ENCODE results near the gene MYO1D.
"Not testable (repeated sequence)": the region's sequence is repeated elsewhere in the genome, so short reads cannot be mapped to it uniquely, and the experiment has no call there.

The MYO1D gene

DNA sequence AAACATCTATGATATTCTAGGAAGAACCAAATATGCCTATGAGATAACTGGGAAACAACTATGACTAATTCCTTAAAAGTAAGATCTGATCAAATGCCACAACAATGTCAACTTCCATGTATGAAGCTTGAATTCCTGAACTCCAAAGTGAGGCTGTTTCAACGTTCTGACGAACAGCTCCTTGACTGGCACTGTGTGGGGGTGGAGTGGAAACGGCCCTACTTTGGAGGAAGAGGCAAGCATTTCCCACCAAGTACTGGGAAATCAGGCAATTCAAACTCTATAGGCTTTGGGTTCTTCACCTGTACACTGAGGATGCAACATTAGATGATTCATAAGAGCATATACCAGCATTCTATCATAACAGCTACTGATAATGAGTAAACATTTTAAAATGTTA lies 203.0 kb downstream of the MYO1D start:
- no peak for DNase-seq (ENCODE audit: low read depth in 2 of 2)

DNA sequence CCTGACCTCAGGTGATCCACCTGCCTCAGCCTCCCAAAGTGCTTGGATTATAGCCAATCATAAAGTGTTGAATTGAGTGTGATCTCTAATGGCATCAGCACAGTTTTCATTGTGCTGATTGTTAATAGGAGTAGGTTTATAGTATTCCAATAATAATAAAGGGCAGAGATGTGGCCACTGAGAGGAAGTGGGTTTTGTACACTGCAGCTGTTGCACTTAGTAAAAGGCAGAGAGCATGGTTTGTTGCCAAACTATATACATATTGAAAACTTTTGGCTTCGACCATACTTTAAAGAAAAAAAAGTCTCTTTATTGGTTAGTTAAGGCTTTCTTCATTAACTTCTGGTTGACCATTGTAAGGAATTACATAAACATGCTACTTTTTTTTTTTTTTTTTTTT lies 204.2 kb downstream of the MYO1D start:
- no peak for DNase-seq (ENCODE audit: low read depth in 2 of 2)

DNA sequence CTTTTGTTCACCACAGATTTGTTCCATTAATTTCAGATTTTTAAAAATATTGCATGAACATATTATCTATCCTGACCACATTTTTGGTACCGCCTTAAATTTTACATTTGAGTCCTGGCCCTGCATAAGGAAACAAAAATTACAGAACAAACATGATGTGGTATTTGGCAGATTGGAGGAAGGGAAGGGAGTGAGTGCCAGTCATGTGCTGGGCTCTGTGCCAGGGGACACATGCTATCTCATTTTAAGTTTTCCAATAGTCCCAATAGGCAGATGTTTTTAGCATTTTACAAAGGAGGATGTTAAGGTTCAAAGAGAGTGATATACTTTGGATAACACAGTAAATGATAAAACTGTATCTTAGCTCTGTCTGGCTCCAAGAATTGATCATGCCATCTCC lies 205.0 kb downstream of the MYO1D start:
- DNase-seq (ENCODE audit: low read depth in 2 of 2) = no peak

DNA sequence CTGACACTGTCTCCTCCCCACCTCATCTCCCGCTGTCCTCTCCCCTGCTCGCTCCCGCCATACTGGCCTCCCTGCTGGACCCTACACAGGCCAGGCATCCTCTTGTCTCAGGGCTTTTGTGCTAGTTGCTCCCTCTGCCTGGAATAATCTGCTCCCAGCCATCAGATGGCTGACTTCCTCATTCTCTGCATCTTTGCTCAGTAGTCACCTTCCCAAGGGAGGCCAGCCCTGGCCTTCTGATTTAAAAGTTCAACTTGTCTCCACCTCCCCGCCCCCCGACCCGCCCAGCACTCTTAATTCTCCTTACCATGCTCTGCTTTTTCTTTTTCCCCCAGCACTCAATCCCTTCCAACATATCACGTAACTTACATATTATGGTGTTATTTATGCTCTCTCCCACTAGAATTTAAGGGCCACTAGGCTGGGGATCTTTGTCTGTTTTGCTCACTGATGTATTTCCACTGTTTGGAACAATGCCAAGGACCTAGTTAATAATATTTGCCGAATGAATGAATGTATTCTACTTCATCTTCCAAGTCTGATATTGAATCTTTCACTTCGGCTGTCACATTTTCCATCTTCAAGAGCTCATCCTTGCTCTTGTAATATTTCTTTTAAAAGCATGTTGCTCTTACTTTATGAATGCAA lies 211.9 kb downstream of the MYO1D start:
- no peak for DNase-seq (ENCODE audit: low read depth in 2 of 2)

DNA sequence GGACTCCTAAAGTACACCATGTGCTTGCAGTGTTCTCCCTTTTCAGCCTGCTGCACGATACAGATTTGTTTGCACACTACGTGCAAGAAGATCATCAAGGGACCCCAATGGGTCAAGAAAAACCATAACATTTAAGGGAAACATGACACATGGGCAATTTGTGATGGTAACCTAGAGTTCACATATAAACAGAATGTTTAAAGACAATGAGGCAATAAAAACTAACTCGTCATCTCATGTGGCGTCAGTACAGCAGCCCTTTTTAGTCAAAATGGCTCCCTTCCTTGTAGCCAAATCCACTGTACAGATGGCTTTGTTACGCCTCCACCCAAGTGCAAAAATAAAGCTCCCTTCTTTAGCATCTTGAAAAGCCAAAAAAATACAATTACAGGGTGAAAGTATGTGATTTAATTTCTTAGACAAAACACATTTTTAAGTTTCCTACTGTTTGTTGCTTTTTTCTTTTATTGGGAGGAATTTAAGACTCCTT lies 216.4 kb downstream of the MYO1D start:
- no peak for DNase-seq (ENCODE audit: low read depth in 2 of 2)

DNA sequence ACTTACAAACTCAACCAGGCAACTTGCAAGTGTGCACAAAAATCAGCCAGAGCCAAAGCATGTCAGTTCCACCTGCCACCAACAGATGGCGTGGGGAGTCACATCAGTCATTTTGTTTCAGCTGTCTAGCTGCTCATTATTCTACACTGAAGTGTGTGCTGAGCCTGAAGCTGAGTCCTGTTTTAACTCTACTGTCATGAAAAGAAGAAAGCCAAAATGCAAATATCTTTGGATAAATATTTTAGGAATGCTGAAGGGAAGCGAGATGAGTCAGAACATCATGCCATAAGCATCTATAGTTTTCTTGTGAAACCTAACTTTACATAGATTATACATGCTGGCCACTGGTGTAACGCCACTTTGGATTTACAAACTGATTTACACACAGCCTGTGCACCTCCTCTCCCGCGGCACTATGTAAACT lies 217.5 kb downstream of the MYO1D start:
- peak; percentile 36 to 40 for DNase-seq (ENCODE audit: low read depth in 2 of 2)

DNA sequence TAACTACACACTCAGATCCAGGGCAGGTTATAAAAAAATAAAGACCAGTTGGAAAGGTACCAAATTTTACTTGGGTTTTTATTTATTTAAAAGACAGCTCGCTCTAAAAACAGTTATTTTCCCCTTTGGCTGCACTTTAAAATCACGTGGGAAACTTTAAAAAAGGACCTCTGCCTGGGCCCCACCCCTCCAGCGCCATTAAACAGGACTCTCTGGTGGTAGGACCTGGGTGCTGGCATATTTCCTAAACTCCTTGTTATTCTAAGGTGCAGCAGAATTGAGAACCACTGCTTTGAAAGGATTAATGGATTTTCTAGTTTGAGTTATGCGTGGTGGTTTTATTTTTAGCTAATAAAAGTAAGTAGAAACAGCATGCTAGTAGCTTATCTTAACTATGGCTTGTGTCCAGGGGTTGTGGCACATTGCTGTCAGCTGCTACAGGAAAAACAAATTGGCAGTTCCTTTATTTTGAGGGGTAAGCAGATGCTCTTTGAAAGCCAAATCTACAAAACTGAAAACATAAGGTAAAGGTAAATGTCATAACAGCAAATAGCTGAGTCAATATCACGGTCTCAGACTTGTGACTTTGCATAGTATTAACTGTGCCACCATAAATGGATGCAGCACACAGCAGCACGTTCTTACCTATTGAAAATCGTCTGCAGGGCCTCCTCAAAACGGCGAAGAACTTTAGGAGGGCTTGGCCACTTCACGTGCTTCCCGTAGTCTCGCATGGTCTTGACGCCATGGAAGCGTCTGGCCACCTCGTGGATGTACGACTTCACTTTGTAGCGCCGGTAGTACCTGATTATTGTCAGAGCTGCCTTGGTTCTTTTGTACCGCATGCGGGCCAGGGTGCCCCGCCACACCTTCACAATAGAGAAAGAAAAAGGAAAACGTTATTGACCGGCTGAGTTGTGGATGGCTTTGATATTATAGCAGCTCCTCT lies 218.2 kb downstream of the MYO1D start:
- no peak for DNase-seq (ENCODE audit: low read depth in 2 of 2)

DNA sequence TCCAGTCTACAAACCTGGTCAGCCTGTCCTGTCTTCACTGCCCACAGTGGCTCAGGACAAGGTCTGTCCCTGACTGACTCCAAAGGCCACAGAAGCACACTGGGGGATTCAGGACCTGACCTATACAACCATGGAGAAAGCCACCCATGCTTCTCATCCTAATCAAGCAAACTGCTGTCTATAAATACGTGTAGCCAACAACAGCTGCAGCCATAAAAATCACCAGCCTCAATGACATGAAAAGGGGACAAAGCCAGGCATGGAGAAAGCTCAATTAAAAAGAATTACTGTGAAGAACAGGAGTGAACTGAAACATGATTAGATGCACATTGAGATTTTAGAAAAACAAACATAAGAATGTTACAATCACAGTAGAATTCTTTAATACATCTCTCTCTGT lies 220.0 kb downstream of the MYO1D start:
- DNase-seq (ENCODE audit: low read depth in 2 of 2) = no peak

DNA sequence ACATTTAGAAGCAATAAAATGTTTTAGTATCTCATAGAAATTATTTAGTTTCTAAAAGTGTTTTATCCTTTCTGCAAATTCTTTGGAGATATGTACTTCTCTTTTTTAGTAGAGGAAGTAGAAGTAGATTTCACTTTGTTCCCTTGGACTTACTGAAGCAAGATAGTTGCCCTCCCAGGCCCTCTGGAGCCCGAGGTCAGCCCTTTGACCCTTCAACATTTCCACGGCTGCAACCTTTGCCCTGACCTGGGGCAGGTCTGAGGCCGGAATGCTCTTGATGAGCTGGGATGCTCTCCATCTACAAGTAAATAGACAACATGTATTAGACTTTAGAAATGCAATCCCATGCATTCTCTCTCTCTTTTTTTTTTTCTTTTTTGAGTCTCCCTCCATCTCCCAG lies 222.6 kb downstream of the MYO1D start:
- no peak for DNase-seq (ENCODE audit: low read depth in 2 of 2)

DNA sequence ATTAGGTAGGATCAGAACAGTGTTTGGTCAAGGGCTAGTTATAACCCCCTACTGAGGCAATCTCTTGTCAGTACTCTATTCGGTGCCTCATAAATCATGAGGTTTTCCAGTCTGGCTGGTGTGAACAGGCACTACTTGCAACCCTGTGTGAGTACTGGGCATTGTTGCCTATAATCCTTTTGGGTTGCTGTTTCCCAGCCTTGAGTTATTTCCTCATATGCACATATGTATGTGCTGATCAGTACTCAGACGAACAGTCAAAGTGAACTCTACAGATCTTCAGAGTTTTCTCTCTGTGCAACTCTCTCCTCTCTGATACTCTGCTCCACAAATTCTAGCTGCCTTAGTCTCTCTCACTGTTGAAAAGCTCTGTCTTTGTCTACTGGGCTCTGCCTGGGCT lies 225.8 kb downstream of the MYO1D start:
- DNase-seq (ENCODE audit: low read depth in 2 of 2) = no peak

DNA sequence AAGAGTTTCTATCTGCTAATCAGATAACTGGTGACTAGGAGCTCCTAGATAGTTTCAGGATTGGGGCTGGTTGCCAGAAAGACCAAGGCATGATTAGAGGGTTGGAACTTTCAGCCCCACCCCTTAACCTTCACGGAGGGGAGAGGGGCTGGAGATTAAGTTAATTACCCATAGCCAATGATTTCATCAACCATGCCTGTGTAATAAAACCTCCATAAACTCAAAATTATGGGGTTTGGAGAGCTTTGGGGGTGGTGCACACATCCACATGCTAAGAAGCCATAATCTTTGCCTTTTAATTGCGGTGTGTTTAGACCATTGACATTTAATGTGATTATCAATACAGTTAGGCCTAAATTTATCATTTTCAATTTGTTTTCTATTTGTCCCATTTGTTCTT lies 228.5 kb downstream of the MYO1D start:
- DNase-seq (ENCODE audit: low read depth in 2 of 2) = no peak

DNA sequence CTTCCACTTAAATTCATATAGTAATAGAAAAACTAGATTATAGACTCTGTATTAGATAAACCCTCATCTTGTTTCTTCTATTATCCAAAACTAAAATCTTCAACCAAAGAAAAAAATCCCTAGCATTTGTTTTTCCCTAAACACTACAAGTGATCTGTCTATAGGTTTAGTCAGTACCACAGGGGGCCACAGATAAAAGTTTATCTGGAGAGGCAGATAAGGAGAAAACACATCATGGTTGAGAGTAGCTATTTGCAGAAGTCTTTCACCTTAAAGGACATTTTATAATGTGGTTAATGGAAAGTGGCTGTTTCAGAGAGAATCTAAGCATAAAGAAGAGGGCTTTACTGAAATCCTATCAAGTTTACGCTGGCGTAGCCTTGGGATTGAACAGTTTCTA lies 230.0 kb downstream of the MYO1D start:
- DNase-seq (ENCODE audit: low read depth in 2 of 2) = no peak

DNA sequence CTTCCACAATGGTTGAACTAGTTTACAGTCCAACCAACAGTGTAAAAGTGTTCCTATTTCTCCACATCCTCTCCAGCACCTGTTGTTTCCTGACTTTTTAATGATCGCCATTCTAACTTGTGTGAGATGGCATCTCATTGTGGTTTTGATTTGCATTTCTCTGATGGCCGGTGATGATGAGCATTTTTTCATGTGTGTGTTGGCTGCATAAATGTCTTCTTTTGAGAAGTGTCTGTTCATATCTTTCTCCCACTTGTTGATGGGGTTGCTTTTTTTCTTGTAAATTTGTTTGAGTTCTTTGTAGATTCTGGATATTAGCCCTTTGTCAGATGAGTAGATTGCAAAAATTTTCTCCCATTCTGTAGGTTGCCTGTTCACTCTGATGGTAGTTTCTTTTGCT lies 235.4 kb downstream of the MYO1D start:
- DNase-seq (ENCODE audit: low read depth in 2 of 2) = not testable (repeated sequence)

DNA sequence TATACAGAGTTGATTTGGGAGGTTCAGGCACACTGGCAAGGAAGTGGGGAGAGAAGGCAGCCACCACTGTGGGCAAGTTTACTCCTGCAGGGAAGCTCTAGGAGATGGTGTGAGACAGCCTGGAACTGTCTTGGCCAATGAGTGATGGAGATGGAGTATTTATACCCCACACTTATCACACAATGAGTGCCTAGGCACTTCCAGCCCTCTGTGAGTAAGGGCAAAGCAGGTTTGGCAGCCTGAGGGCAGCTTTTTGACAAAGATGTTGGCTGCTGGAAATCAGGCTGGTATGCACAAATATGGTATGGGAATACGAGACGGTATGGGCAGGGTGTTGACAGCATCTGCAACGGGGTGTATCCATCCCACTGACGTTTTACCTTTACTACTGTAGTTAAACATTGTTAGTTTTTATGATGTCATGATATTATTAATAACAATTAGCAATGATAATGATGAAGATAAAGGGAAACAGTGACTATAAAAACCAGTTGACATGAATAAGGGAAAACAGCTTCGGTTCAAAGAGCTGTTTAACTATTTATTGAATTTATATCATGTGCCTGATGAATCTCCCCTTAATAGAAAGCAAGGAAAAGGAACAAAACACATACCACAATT lies 240.2 kb downstream of the MYO1D start:
- DNase-seq (ENCODE audit: low read depth in 2 of 2) = no peak

DNA sequence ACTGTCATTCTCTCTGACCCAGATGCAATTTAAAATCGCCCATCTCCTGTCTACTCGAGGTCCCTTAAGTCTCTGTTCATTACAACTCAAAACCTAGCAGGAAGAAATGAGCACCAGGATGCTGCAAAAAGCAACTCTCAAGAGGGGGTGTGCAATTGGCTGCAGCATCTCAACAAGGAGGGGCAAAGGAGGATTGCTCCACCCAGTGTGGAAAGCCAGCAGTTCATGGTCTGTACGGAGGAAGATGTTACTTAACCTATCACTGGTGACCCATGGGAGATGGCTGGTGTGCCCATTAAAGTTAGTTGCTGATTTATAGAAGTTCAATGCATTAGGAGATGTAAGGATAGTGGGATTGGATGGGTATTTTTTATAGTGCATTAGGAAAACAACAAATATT lies 242.8 kb downstream of the MYO1D start:
- DNase-seq (ENCODE audit: low read depth in 2 of 2) = no peak

DNA sequence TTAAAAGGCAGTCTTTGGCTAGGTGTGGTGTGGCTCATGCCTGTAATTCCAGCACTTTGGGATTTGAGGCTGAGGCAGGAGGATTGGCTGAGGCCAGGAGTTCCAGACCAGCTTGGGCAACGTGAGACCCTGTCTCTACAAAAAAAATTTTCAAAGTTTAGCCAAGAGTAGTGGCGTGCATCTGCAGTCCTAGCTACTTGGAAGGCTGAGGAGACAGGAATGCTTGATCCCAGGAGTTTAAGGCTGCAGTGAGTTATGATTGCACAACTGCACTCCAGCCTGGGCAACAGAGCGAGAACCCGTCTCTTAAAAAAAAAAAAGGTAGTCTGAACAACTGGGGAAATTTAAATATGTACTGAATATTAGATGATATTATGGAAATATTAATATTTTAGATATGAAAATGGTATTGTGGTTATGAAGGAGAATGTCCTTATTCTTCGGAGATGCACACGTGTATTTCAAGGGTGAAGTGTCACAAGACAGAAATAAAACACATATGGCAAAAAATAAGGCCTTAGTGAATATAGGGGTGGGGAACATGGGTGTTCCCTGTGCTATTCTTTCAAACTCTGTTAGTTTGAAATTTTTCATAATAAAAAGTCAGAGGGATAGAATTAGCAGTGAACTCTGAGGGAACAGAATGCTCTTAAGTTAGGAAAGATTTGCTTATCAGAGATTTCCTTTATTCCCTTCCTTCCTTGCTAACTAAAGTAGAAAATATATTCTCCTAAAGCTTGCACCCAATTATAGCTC lies 245.4 kb downstream of the MYO1D start:
- DNase-seq (ENCODE audit: low read depth in 2 of 2) = no peak

DNA sequence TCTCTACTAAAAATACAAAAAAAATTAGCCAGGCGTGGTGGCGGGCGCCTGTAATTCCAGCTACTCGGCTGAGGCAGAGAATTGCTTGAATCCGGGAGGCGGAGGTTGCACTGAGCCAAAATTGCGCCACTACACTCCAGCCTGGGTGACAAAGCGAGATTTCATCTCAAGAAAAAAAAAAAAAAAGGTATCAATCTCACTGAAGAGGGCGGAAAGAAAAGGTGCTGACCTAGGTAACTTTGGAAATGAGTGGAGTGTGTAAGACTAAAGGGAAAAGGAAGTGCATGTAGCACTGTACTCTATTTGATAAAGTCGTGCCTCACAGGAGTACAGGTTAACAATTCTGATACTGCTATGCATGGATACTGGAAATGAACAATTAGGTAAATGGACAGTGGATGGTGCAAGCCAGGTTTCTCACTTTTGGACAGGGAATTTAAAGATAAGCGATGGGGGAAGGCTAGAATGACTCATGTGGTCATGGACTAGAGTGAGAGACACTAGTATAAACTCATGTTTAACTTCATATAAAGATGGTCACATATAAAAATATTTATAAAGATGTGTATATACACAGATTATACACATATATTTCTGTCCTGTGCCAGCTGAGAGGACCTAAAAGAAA lies 247.2 kb downstream of the MYO1D start:
- DNase-seq (ENCODE audit: low read depth in 2 of 2) = no peak

DNA sequence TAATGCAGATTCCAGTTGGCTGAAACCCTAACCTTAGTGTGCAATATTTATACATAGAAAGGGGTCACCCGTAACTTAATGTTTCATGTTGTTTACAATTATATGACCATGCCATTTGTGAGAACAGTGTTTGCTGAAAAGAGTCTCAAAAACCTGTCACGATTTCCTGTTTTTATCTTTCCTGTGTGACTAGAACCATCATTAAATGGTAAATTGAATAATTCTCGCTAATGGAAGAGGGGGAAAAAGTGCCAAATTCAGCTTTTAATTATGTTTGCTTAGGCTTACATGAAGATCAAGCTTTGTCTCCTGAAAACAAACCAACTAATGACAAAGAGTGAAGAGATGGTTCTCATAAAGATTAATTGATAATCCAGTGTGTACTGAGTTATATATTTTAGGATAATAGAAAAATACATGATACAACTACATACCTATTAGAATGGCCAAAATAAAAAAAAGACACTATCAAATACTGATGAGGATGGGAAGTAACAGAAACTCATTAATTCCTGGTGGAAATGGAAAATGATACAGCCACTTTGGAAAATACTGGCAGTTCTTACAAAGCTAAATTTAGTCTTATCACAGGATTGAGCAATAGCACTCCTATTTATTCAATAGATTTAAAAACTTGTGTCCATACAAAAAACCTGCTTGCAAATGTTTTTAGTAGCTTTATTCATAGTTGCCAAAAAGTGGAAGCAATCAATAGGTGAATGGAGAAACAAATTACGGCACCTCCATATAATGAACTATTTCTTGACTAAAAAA lies 248.5 kb downstream of the MYO1D start:
- DNase-seq (ENCODE audit: low read depth in 2 of 2) = no peak

DNA sequence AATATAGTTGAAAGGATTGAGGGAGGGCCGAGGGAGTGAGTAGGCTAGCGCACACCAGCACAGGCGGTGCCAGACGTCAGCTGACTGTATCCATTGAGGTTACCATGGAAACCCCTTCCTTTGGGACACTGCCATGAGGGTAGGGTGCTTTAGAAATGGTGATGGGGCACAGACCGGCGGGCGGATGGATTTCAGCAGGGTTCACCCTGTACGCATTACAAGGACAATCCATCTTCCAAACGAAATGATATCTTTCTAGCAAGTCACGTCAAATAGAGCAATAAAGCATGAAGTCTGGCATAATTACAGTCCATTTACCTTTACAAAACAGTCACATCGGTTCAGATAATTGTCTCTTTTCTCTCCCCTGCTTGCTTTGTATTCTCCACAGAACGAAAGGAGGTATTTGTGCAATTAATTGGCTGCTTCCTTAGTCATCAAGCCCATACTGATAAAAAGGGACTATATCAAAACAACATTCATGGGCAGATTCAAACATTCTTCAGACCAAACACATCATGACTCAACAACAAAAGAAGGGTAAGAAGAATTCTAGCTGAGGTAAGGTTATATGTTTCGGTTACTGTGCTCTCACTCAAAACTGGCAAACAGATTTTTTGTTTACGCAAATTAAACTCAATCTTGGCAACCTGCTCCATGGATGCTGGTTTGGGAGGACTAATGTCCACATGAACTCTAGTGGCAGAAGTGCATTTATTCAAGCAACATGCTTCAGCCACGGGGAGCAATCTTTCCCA lies 249.5 kb downstream of the MYO1D start:
- no peak for DNase-seq (ENCODE audit: low read depth in 2 of 2)

DNA sequence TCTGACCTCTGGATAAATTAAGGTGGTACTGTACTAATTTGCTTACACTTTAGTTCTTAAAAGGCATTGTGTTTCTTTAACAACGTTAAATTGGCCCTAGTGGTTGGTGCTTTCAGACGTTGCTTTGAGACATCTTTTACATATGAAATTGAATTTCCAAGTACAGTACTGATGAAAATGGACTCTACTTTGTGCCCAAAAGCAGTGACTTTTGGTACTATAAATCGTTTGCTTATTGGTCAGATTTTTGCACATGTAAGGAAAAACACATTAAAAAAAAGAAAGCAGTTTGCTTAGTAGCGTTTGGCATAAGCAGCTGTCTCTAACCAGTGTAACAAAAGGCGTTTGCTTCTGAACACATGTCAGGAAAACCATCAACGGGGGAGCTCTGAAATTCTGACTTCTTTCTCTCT lies 250.5 kb downstream of the MYO1D start:
- no peak for DNase-seq (ENCODE audit: low read depth in 2 of 2)
